Loucy (cell line): ENCODE results near the gene CHMP3.

Source experiments
- H2AFZ ChIP-seq: fragments of 200-600 bp; sonication (generic); 2 replicates; pipeline ENCODE4 v1.6.0; 2016; ENCODE audit warnings: antibody characterized with exemption, mild to moderate bottlenecking, low read length, moderate library complexity
- H3F3A ChIP-seq: fragments of 200-600 bp; 2 replicates; pipeline ENCODE4 v1.6.0; 2016; ENCODE audit warnings: antibody characterized with exemption, low read depth, mild to moderate bottlenecking
- H3K27me3 ChIP-seq: fragments of 200-600 bp; sonication (generic); 2 replicates; pipeline ENCODE4 v1.6.1; 2014; ENCODE audit warnings: low read length, mild to moderate bottlenecking; ENCODE audit not compliant: insufficient read depth, poor library complexity, severe bottlenecking
- H3K36me3 ChIP-seq: fragments of 200-600 bp; sonication (generic); 2 replicates; pipeline ENCODE4 v1.6.1; 2016; ENCODE audit warnings: low read length; ENCODE audit not compliant: insufficient read depth
- H3K4me1 ChIP-seq: fragments of 200-600 bp; sonication (generic); 2 replicates; pipeline ENCODE4 v1.5.1; 2014; ENCODE audit warnings: low read length, mild to moderate bottlenecking; ENCODE audit not compliant: insufficient read depth, poor library complexity, severe bottlenecking
- H3K4me2 ChIP-seq: fragments of 200-600 bp; sonication (generic); 2 replicates; pipeline ENCODE4 v1.6.0; 2014; ENCODE audit warnings: antibody characterized with exemption, low read length, low read depth, mild to moderate bottlenecking; ENCODE audit not compliant: poor library complexity, severe bottlenecking
- H3K4me3 ChIP-seq: fragments of 200-600 bp; sonication (generic); 2 replicates; pipeline ENCODE4 v1.5.1; 2014; ENCODE audit warnings: low read length, mild to moderate bottlenecking, mixed read lengths; ENCODE audit not compliant: poor library complexity, severe bottlenecking
- H3K79me2 ChIP-seq: fragments of 200-600 bp; sonication (generic); 2 replicates; pipeline ENCODE4 v1.6.1; 2014; ENCODE audit warnings: low read length; ENCODE audit not compliant: insufficient read depth
- H3K9ac ChIP-seq: fragments of 200-600 bp; sonication (generic); 2 replicates; pipeline ENCODE4 v1.6.0; 2014; ENCODE audit warnings: mild to moderate bottlenecking, low read depth, low read length, moderate library complexity; ENCODE audit not compliant: poor library complexity, severe bottlenecking
- H3K9me2 ChIP-seq: fragments of 200-600 bp; sonication (generic); replicated peaks from 2 replicates; pipeline ENCODE4 v1.6.1; 2016; ENCODE audit warnings: low read depth, low read length, mixed read lengths
- H3K9me3 ChIP-seq: fragments of 200-600 bp; sonication (generic); 2 replicates; pipeline ENCODE4 v1.6.1; 2014; ENCODE audit warnings: mild to moderate bottlenecking, antibody characterized with exemption, low read length, low read depth; ENCODE audit not compliant: insufficient read depth
- H4K20me1 ChIP-seq: fragments of 200-600 bp; sonication (generic); 2 replicates; pipeline ENCODE4 v1.6.0; 2014; ENCODE audit warnings: antibody characterized with exemption, low read length, mild to moderate bottlenecking; ENCODE audit not compliant: insufficient read depth, poor library complexity, severe bottlenecking
- CTCF ChIP-seq: fragments of 200-600 bp; sonication (generic); conservative IDR thresholded peaks from 2 replicates; pipeline ENCODE4 v1.5.1; 2014; ENCODE audit warnings: mild to moderate bottlenecking, antibody characterized with exemption, low read length
- EZH2phosphoT487 ChIP-seq: fragments of 200-600 bp; IDR thresholded peaks from 2 replicates; pipeline ENCODE4 v1.6.1; 2018; ENCODE audit warnings: antibody characterized with exemption, mild to moderate bottlenecking, moderate library complexity, borderline replicate concordance

CHMP3 gene

GRCh38 chr2:86490245-86490644, 73.0 kb downstream of the CHMP3 start:
- Histone ChIP-seq H3K4me3 (no peak overlapping the region), H4K20me1 (no peaks in the 10 kb centered on the region), H3K79me2 (no peaks in the 10 kb centered on the region), H3K9me3 (no peaks in the 10 kb centered on the region), H3K9me2 (no peaks in the 10 kb centered on the region), H2AFZ (no peak overlapping the region), H3K4me1 (no peaks in the 10 kb centered on the region), H3K9ac (no peak overlapping the region), H3K4me2 (no peak overlapping the region), H3K27me3 (no peaks in the 10 kb centered on the region), H3F3A (no peaks in the 10 kb centered on the region), H3K36me3 (peaks cover 96% of the 10 kb centered on the region)
- no peak for TF ChIP-seq CTCF

GRCh38 chr2:86489542-86489941, 73.7 kb downstream of the CHMP3 start:
- H3K9me3 ChIP-seq = no peaks in the 10 kb centered on the region
- no peak overlapping the region for H2AFZ ChIP-seq
- no peaks in the 10 kb centered on the region for H3K79me2 ChIP-seq
- no peak overlapping the region for H3K4me2 ChIP-seq
- peaks cover 99% of the 10 kb centered on the region for H3K36me3 ChIP-seq
- no peak overlapping the region for H3K9ac ChIP-seq
- no peak overlapping the region for H3K4me3 ChIP-seq
- H3K27me3 ChIP-seq = no peaks in the 10 kb centered on the region
- H3K9me2 ChIP-seq = no peaks in the 10 kb centered on the region
- TF ChIP-seq EZH2phosphoT487 = no peak
- TF ChIP-seq CTCF = no peak
- no peaks in the 10 kb centered on the region for H3F3A ChIP-seq
- no peaks in the 10 kb centered on the region for H3K4me1 ChIP-seq
- no peaks in the 10 kb centered on the region for H4K20me1 ChIP-seq

- Histone ChIP-seq H3K36me3 (peaks cover 100% of the 10 kb centered on the region), H3K9ac (no peak overlapping the region), H3K79me2 (no peaks in the 10 kb centered on the region), H3K27me3 (no peaks in the 10 kb centered on the region), H3K9me3 (no peaks in the 10 kb centered on the region), H3K4me1 (no peaks in the 10 kb centered on the region), H2AFZ (no peak overlapping the region), H3K4me2 (no peak overlapping the region), H3F3A (no peaks in the 10 kb centered on the region), H4K20me1 (no peaks in the 10 kb centered on the region), H3K4me3 (no peak overlapping the region), H3K9me2 (no peaks in the 10 kb centered on the region)
- TF ChIP-seq CTCF (no peak), EZH2phosphoT487 (no peak)
Measured at GRCh38 chr2:86488561-86489250, 74.5 kb downstream of the CHMP3 start.
